Stimulated activated CD8-positive, alpha-beta memory T cell treated with anti-CD3 and anti-CD28 coated beads, Interleukin-15, amount 100 ng/mL, for 48 hours (primary cell): ENCODE results near the gene SPON2.

Experiments used
- DNase-seq, 2 donors: peaks; one replicate each; pipeline ENCODE4 v3.0.0-alpha.2; 2020; ENCODE audit warnings: low read depth in 2 of 2

The SPON2 gene

DNA sequence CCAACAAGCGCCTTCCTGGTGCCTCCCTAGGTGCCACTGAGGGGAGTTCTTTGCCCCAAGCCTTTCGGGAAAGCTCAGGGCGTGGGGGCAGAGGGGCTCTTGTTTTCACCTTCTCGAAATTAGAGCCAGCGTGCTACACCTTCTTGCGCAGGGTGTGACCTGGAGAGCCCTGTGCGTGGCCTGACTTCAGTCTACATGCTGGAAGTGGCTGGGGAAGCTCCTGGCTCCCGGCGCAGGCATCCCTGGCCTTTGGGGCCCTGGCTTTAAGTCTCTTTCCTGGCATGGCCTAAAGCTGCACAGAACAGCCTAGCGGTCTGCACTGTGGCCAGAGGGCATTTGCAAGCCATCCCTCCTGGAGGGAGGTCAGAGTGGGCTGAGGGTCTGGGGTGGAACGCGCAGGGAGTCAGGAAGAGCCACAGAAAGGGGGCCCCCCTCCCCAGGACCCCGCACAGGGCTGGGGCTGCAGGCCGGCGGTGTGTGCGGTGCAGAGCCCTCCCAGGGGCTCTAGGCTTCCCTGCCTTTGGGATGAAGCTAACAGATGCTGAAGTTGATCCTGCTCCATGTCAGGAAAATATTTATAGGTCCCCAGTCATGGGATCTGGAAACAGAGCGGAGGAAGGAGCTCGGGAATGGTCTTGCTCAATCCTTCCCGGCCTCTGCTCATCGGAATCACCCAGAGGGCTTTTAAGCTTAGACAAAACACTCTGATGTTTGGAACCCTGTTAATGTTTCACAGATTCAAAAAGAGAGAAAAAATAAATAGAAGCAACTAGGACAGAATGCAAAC lies 781 bp upstream of the SPON2 start:
- no peak for DNase-seq

DNA sequence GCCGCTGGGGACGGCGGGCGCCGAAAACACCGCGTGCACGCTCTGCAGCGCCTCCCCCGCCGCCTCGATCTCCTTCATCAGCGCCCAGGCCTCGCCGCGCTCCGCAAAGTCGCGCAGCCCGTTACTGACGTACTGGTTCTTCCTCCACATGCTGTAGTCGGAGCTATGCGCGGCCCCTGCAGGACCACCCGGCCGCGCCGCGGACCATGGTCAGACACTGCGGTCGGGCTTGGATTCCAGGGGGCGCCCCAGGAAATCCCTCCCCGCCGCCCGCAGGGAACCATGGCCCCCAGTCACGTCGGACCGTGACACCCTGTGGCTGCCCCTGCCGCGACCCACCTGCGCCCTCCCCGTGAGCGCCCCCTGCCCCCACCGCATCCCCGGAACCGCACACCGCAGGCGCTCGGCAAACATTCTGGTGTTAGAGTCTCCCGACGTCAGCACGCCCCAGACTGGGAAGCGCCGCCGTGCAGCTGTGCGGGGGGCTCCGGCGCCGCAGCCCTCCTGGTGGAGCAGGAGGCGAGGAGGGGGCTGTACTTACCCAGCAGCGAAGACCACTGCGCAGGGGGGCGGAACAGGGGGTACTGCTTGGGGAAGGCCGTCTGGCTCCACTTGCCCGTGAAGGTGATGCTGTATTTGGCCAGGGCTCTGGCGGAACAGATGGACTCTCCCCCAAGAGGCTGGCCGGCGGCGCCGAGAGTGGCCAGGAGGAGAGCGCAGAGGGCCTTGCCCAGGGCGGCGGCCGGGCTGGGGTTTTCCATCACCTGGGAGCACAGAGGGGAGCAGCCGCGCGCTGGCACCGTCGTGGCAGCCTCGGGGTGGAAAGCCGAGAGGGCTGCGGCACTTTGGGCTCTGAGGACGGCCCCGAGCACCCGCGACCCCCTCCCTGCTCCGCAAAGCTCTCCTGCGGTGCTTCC lies 814 bp downstream of the SPON2 start:
- peak; percentile 25 for DNase-seq

DNA sequence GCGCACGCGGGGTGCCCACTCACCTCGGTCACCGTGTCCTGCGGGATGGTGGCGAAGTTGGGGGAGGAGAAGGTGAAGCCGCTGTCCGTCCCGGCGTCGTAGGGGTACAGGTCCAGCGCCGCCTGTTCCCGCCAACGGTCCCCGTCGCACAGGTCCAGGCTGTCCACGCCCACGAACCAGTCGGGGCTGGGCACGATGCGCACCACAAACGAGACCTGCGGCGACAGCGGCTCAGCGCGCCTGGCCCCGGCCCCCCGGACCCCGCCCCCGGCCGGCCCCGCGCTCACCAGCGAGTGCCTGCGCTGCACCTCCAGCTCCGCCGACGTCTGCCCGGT lies 1.4 kb downstream of the SPON2 start:
- no peak for DNase-seq

DNA sequence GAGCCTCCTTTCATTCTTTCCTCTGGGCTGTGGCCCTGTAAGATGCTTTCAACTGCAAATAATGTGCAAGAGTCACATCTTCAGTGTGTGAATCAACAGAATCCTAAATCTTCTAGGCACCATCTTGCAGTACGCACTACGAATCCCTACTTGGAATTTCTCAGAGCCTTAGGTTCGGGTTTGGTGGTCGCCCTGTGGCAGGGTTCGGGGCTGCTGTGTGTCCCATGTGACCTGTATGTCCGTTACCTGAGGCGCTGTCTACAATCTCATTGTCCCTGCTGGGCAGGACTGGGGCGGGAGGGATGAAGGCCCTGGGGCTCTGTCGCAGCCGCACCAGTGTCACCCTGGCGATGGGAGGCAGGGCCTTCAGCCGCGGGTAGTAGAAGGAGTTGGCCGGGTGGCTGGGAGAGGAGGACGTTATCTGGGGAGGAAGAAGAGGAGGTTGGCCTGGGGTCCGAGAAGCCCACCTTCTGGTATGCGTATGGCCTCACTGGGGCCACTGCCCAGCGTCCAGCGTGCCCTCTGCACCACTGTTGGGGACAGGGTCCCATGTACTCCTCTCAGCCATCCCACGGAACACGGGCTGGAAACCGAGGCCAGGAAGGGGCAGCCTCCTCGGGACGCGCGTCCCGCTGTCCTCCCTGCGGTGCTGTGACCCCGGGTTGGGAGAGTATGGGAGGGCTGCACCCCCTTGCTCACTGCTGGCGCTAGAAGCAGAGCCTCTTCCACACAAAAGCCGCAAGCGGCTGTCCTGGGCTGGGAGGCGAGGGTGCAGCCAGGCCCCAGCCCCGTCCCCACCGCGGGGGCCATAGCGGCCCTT lies 2.0 kb downstream of the SPON2 start:
- DNase-seq = no peak

DNA sequence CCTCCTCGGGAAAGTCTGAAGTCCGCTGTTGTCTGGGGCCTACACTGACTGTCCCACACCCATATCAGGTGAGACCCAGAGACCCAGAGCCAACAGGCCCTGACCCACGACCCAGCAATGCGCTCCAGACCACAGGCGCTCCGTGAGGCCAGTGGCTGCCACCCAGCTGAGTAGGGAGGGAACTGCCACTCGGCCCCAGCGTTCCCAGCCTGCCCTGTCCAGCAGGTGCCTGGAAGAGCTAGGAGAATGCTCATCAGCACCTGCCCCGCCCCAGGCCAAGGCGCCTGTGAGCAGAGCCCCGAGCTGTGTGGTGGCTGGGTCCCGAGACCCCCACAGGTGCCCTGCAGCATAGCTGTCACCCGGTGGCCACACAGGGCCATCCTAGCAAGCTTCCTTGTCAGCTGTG lies 2.7 kb downstream of the SPON2 start:
- DNase-seq = no peak

DNA sequence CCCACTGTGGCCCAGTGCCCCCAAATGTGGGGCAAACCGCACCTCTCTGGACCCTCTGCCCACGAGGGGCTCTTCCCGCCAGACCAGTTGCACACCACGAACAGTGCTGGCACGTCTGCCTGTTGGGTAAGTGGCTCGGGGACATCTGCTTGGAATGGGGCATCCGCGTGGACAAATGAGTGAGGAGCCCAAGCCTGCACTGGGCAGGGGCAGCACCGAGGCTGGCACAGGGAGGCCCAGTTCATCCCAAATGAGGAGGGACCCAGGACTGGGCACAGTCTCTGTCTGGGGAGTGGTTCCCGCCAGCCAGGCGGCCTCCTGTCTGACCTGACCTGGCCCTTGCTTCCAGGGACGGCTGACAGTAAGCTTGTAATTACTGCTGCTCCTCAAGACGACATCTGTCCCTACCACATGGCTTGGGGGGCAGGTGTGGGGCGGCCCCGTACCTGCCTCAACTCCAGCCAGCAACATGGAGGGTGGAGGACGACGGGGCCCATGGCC lies 3.2 kb downstream of the SPON2 start:
- DNase-seq = no peak

DNA sequence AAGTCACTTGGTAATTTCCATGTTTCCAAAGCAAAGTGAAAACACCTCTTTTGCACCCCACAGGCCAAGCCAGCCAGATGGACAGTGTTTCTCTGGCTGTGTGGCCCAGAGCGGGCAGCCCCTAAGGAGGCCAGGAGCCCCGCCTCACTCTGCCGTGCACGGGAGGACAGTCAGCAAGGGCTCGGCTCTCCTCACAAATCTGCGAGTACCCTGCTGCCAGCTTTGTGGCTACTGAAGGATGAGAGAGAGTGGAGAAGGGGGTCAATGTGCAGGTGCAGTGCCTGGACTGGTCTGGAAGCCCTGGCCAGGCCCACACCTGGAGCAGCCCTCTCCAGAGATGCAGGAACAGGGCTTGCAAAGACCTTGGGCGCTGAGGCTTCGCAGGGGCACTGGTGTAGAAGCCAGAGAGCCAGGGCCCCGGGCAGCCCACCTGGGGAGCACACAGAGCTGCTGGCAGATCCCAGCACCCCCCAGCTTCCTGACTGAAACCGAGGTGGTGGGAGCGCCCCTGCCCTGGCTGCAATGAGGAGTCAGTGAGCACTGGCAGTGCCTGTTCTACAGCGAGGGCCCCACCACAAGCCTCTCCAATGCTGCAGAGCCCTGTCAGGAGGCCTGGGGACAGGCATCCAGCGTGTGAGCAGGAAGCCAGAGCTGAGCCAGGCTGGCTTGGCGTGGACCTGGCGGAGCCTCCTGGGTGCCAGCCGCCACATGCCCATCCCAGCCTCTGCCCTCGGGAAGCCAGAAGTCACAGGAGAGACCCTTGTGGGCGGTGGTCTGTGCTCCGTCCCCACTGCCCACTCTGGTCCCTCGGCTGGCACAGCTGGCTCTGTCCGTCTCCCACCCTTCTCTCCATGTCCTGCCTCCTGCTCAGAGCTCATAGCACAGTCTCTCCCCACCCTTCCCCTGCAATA lies 3.9 kb downstream of the SPON2 start:
- DNase-seq = no peak

DNA sequence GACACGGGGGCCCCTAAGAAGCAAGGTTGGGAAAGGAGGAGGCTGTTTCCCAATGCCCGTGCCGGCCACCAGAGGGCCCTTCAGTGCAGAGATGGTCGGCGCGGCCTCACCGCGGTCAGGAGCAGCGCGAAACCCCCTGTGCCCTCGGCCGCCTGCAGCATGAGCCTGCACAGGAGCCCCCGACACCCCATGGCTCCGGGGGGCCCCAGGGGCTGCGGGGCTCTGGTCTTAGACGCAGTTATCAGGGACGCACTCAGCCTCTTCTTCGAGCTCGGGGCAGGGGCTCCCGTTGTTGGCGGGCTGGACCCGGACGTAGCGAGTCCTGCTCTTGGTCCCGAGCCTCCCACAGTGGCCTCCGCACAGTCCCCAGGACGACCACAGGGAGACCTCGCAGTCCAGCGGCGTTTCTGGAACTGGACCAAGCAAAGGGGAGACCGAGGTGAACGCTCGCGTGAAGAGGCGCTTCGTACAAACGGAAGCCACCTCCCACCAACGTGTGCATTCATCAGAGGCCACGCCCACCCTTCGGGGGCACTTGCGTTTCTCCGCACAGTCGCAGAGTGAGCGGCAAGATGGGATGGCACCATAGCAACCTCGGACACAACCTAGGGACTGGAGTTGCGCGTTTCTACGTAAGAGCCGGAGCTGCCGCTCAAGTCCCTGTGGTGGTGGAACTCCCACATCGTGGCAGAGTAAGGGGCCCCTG lies 5.0 kb downstream of the SPON2 start:
- peak; percentile 85 to 86 for DNase-seq

DNA sequence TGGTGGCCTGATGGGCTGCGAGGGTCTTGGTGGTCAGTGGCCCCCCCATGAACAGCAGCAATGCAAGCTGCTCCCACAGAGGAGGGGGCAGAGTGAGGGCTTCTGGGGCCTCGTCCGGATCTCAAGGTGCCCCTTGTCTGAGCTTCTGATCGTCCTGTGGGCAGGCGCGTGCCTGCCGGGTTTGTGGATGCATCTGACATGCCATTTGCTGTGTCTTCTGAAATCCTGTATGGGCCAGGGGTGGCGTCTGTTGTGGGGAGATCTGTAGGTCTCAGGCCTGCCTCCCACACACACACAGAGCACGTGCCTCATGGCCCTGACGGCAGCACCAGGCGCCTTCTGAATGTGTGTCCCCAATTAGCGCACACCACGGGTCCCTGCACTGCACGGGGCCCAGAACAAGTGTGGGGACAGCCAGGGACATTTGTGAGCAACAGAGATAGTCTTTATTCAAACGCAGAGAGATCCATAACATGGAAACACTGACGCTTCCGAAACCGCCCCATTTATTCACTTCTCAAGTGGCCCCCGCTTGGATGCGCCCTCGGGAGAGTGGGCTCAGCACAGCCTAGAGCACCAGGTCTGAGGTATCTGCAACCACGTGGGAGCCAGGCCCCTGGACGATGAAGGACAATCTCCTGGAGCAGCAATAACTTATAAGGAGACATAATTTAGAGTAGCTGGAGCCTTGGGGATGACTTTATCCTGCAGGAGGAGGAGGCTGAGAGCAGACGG lies 5.7 kb downstream of the SPON2 start:
- no peak for DNase-seq

DNA sequence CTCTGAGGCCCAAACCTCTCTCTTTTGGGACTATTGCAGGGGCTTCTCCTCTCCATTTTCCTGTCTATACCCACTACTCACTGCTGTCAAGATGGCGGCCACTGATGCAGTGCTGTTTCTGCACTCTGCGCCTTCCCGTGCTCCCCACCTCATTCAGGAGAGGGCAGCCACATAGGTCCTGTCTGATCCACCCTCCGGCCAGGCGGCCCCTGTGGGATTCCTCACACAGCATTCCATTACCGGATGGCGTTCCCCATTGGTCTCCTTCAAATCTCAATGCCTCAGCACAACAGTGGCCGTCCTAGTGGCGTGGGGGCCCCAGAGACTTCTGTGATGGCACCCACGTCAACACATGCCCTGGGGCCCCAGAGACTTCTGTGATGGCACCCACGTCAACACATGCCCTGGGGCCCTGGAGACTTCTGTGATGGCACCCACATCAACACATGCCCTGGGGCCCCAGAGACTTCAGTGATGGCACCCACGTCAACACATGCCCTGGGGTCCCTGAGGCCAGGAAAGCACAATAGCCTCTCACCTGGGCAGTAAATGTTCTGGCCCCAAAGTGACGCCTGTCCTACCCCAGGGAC lies 7.3 kb downstream of the SPON2 start:
- DNase-seq = no peak

DNA sequence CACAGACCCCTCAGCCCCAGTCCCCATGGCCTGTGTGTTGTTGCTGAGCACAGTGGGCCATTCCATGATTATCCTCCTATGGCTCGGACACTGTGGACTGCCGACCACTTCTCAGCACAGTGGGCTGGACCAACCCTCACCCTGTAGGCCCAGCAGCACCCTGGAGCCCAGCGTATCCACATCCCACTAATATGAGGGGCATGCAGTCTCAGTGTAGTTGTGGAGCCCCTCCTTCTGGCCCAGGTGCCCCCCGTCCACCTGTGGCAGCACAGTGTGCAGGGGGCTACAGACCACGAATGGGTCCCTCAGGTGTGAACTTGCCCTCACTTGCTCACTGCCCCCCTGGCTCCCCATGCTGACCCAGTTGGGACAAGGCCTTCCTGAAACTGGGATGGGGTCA lies 7.9 kb downstream of the SPON2 start:
- DNase-seq = no peak

DNA sequence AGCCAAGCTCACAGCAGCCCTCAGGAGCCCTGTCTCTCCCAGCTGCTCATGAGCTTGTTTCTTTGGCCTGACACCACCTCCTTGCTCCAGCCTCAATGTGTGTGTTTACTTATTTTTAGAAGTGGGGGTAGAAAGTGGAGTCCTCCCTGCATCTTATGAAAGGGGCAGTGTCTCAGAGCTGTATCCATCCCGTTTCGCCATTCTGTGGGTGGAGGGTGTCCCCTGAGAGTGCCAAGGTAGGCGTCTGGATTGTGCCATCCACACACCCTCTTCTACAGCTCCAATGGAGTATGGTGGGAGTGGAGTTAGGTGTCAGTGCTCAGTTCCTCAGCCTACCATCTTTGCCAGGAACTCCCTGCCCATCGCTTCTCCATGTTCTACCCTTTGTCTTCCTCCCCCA lies 8.3 kb downstream of the SPON2 start:
- DNase-seq = no peak

DNA sequence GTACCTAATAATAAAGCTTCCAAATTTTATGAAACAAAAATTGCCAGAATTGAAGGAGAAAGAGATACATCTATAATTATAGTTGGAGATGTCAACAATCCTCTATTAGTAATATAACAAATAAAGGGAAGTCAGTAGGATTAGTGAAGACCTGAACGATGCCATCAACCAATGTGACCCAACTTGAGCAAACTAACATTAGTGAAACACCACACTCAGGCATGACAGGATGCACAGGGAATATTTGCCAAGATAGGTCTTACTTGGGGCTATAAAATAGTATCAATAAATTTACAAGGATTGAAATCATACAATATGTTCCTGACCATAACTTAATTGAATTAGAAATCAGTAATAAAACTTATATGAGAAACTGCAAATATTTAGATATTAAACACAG lies 12.0 kb downstream of the SPON2 start:
- DNase-seq = no peak

DNA sequence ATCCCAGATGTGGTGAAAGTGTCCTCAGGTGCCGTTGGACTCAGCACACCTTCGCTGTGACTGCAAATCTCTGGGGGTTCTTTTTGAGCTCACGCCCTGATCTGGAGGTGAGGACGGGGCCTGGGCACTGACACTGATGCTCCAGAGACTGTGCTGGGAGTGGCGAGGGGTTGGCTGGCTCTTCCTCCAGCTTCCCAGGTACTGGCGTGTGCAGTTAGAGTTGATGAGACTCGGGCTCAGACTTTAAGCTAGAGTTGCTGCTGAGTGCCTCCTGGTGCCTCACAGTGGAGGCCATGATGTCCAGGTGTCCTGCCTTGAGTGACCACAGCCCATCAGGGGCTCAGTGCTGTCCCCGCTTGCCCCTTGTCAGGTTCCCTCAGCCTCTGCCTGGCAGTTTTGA lies 16.3 kb downstream of the SPON2 start:
- DNase-seq = no peak

DNA sequence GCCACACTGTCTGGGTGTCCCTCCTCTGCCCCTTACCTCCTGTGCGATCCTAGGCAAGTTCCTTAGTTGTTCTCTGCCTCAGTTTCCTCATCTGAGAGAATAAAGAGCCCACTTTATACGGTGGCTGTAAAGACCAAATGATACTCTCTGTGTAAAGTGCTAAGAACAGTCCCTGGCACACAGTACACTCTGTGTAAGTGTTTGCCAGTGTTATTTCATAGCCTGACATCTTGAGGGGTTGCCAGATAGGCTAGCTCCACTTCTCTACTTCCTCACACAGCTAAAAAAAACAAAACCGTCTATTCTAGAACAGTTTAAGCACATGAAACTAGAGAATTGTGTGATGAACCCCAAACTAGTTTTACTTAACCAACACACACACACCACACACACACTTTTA lies 17.1 kb downstream of the SPON2 start:
- DNase-seq = no peak

DNA sequence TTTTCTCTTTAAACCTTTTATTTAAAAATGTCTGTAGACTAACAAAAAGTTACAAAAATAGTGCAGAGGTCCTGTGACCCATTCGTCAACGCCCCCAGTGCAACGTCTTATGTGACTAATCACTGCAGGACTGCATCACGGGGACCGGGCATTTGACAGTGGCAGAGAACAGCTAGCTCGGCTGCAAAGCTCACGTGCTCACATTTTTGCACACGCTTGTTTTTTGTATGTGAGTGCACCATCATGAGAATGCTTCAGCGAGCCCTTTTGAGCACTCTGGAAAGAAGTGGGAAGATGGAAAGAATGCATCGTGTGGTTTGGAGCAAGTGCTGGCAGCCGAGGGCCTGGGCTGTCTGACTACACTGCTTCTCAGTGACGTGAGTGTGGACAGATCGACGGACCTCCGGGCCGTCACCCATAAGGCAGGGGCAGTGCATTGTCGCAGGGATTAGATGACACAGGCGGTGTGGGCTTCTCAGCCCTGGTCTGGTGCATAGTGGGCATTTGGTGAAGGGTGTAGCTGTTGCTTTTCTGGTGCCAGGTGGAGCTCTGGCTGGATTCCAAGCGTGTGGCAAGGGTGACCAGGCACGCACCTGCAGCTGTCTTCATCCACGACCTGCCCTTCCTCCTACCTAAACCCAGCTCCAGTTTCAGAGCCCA lies 17.7 kb downstream of the SPON2 start:
- no peak for DNase-seq

DNA sequence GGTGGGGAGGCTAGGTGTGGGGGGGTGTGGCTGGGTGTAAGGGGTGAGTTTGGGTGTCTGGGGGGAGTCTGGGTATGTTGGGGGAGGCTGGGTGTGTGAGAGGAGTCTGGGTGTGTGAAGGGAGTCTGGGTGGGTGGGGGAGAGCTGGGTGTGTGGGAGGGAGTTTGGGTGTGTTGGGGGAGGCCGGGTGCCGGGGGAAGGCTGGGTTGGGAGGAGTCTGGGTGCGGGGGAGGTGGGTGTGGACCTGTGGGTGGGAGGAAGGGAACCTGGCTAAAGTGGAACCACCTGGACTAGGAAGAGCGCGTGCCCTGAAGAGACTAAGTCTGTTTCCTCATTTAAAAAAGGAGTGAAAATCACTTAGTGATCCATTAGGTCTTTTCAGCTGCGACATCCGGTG lies 18.3 kb downstream of the SPON2 start:
- DNase-seq = no peak

DNA sequence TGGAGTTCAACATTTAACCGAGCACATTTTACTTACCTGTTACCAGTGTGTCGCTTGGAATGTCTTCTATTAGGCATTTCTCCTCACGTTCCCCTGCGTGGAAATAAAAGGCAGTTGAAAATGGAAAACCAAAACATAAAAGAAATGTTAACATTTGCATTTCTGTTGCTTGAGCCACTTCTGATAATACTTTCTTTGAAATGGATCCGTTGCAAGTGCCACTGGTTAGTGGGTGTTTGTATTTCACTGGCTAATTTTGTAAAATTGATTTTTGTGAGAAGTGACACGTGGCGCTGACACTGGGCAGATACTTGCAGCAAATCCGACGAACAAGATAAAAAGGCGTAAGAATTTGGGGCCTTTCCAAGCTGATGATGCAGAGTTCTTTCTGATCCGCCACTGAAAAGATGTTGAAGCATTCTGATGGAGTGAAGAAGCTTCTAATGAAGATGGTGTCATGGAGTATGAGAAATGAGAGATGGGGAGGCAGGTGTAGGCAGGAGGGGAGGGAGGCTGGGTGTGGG lies 18.8 kb downstream of the SPON2 start:
- DNase-seq = no peak

DNA sequence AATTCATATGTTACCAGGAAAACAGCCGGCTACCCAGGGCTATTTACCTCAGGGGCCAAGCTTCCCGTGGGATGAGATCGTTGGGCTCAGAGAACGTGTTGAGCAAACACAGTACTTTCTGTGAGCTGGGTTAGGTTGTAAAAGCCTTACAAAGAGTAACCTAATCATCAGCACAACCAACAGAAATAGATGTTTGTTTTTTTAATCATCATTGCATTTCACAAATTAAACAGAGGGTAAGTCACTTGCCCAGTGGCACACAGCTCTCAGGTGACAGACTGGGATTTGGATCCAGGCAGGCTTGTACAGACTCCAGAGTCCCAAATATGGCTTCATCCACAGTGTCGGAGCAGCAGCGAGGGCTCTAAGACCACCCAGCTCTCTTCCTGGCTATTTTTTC lies 20.1 kb downstream of the SPON2 start:
- DNase-seq = no peak
